GM19467 (cell line): ENCODE measurements around the gene ZSCAN5A.
"Not testable (repeated sequence)": the region's sequence is repeated elsewhere in the genome, so short reads cannot be mapped to it uniquely, and the experiment has no call there.

Experiments
- ATAC-seq: cut with Tn5 transposase; IDR thresholded peaks from one replicate; pipeline ENCODE4 v1.9.1; 2021; ENCODE audit warnings: mild to moderate bottlenecking, moderate library complexity; ENCODE audit not compliant: unreplicated experiment

ZSCAN5A gene, protein sequence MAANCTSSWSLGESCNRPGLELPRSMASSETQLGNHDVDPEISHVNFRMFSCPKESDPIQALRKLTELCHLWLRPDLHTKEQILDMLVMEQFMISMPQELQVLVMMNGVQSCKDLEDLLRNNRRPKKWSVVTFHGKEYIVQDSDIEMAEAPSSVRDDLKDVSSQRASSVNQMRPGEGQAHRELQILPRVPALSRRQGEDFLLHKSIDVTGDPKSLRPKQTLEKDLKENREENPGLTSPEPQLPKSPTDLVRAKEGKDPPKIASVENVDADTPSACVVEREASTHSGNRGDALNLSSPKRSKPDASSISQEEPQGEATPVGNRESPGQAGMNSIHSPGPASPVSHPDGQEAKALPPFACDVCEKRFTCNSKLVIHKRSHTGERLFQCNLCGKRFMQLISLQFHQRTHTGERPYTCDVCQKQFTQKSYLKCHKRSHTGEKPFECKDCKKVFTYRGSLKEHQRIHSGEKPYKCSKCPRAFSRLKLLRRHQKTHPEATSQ

GRCh38 chr19:56314381-56315076 is at the start of gene ZSCAN5A:
Gene ZSCAN5A, minus strand, starts transcription at chr19:56314839. Its CDS starts 89,793 bp downstream, at chr19:56225046.
- peak; percentile 78 for ATAC-seq

- no peak for ATAC-seq
These were observed 46.2 kb upstream of the ZSCAN5A start for GRCh38 chr19:56360841-56361240.

DNA sequence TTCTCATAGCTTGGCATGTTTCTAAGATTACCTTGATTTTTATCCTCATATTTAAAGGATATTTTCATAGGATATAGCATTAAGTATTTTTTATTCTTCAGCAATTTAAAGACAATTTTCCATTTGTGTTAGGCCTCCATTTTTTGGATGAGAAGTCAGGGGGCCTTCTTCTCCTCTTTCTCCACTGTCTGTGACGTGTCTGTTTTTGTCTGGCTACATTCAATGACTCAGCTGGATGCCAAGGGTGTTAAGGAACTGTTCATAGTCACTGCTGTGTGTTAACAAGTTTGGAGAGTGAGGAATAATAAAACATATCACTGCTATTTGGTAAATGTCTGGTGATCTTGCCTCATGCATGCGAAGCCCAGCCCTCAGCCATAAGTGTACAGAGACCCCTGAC is 42.3 kb upstream of the ZSCAN5A start:
- ATAC-seq = no peak

DNA sequence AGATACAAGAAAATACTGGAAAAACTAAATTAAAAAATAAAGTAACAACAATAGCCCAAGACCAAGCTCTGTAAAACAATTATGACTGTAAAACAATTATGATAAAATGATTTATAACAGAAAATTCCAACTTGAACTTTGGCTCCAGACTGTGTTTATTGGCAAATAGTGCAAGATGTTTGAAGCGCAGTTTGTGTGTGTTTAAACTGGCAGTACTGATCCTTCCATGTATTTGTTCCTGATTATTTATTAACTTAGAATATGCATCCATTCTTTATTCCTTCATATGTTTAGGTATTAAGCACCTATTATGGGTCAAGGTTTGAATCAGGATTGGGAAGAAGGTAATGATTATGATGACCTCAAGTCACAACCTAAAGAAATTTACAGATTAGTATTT is 40.9 kb upstream of the ZSCAN5A start:
- no peak for ATAC-seq

DNA sequence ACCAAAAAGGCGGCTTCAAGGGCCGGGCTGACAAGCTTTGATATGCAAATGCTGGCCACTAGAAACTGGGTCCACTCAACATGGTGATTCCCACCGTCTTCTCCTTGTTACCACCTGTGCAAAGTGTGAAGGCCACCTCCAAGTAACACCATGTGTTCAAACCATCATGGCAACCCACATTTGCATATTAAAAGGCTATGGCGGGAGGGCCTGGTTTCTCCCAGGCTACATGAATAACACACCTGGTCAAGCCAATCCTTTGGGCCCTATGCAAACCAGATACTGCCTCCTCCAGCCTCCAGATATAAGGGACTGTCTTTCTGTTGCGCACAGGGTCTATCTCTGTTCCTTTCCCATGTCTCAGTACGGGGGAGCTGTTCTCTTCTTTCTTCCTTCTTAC is 36.6 kb upstream of the ZSCAN5A start:
- no peak for ATAC-seq

DNA sequence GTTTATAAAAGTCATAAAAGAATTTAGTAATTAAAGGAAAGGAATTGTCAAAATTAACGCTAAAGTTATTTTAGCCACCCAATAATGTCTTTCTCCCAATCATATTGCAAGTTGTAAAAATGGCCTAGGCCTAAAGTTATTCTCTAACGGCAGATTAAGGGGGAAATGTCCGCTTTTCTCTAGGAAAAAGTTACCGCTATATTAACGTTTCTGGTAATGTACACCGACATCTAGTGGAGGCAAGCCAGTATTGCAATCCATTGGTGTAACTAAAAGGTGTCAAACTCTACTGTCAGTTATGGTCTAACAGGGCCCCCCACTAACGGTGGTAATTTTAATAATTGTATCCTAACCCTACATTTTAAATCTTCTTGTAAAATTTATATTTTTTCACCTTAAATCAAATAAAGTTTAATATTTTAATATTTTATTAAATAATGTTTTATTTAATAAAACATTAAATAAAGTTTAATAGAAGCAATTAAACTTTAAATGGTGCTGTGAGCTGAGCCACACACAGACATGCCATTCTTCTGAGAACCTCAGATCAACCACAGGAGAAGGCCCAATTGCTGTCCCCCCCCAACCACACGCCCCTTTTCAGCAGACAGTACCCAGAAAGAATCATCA is 35.9 kb upstream of the ZSCAN5A start:
- ATAC-seq = no peak

DNA sequence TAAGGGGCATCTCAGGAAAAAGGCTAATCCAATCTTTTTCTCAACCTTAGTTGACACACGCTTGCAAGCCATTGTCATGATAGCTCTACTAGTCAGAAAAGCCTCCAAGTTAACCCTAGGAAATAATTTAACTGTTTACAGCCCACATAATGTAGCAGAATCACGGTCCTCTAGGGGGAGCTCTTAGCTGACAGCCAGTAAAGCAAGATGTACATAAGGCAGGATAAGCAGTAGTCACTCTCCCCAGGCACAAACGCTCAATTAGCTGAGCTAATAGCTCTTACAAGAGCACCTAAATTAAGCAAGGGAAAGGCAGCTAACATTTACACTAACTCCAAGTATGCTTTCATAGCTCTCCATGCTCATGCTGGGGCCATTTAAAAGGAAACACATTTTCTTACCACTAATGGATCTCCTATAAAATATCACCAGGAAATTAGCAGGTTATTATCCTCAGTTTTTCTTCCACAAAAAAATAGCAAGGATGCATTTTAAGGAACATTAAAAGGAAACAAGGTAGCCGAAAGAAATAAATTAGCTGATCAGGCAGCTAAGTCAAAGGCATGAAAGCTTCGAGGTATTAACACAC is 33.7 kb upstream of the ZSCAN5A start:
- no peak for ATAC-seq

DNA sequence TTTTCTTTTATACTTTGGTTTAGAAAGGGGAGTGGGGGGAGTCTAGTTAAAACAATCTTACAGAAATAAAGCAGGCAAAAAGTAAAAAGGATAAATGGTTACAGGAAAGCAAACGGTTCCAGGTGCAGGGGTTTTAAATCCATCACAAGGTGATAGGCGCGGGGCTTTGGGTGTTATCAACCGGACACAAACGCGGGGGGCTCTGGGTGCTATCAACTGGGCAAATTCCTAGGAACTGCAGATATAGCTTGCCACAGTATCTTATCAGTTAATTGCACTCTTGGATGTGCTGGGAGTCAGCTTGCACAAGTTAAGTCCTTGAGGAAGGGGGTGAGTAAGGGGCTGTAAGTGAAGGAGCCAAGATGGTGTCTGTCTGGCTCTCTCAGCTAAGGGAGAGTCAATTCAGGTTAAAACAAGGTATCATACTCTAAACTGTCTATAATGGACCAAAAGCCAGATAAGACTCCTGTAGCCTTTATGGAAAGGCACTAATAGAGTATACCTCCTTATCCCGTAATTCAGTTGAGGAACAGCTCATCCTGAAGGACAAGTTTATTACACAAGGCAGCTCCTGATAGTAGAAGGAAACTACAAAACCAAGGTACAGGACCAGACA is 32.6 kb upstream of the ZSCAN5A start:
- ATAC-seq = no peak

DNA sequence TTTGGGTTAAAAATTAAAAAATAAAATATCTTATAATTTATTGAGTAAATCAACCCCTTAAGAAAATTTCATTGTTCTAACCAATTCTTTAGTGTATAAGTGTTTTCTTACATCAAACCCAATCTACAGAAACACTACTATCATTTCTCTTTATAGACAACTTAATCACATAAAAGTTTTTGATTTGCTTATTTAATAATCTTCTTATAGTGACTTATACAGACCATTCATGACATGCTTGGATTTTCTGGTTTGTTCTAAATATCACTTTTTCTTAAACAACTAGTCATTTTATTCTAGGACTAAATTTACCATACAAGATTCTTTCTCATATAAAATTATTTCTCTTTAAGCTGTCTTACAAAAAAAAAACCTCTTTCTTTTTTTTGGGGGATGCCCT is 27.3 kb upstream of the ZSCAN5A start:
- no peak for ATAC-seq

- not testable (repeated sequence) for ATAC-seq
These were observed 24.4 kb upstream of the ZSCAN5A start for GRCh38 chr19:56339031-56339430.

DNA sequence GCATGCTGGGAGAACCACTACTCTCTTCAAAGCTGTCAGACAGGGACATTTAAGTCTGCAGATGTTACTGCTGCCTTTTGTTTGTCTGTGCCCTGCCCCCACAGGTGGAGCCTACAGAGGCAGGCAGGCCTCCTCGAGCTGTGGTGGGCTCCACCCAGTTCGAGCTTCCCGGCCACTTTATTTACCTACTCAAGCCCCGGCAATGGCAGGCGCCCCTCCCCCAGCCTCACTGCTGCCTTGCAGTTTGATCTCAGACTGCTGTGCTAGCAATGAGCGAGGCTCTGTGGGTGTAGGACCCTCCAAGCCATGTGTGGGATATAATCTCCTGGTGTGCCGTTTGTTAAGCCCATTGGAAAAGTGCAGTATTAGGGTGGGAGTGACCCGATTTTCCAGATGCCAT is 22.4 kb upstream of the ZSCAN5A start:
- not testable (repeated sequence) for ATAC-seq

- ATAC-seq = not testable (repeated sequence)
These were observed 20.7 kb upstream of the ZSCAN5A start for GRCh38 chr19:56335371-56335770.

- no peak for ATAC-seq
These were observed 18.9 kb upstream of the ZSCAN5A start for GRCh38 chr19:56333506-56333905.

- no peak for ATAC-seq
These were observed 18.1 kb upstream of the ZSCAN5A start for GRCh38 chr19:56332695-56333094.

DNA sequence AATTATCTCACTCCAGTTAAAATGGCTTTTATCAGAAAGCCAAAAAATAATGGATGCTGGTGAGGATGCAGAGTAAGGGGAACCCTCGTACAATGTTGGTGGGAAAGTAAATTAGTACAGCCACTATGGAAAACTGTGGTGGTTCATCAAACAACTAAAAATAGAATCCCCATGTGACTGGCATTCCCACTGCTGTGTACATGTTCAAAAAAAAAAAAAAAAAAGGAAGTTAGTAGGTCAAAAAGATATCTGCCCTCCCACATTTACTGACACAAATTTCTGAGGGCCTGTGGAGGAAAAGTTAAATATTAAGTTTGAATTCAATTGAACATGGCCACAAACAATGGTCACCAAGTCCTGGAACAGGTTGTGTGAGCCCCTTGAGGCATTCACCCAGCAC is 9.8 kb upstream of the ZSCAN5A start:
- no peak for ATAC-seq

GRCh38 chr19:56321989-56322440 is 7.4 kb upstream of the ZSCAN5A start:
- no peak for ATAC-seq

DNA sequence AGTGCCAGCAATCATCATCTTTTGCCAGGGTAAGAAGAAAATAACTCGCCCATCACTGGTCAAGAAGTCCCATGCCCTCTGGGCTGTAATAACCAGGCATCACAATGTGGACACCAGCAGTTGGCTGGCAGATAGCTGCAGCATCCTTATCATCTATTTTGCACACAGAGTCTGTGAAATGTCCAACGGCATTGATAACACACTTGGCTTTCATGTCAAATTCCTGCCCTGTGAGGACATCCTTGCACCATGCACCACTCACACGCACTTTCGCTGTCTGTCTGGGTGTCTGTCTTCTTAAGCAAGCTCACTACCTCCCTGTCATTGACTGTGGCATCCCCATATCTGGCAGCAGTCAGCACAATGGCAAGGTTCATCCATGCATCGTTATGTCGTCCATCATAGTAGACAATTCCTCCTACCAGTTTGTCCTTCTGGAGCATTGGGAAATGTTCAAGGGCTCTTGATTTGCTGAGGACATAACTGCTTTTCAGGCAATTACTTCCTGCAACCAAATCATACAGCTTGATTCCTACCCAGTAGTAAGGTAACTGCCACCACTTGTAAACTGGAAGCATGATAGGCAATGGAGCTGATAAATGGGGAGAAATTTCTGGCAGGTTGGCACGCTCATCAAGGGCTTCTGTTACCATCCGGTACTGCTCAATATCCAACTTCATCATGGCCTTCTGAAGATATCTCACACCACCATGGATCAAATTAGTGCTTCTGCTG is 6.8 kb upstream of the ZSCAN5A start:
- no peak for ATAC-seq

GRCh38 chr19:56319991-56320390 is 5.4 kb upstream of the ZSCAN5A start:
- no peak for ATAC-seq

DNA sequence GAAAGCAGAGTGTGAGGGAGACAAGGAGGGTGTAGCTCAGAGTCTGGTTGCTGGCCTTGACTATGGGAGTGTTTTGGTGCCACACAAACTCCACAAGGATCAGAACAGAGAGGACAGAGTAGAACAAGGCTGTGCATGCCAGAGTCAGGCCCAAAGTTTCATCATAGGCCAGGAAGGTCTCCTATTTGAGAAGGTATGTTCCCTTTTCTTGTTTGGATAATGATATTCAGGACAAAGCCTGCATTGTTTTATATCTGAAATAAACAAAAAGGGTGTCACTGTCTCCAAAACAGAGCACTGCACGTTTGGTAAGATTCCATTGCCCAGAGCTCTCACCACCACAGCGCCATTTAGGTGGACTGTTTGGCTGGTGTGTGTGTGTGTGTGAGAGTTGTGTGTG is 3.1 kb upstream of the ZSCAN5A start:
- no peak for ATAC-seq

DNA sequence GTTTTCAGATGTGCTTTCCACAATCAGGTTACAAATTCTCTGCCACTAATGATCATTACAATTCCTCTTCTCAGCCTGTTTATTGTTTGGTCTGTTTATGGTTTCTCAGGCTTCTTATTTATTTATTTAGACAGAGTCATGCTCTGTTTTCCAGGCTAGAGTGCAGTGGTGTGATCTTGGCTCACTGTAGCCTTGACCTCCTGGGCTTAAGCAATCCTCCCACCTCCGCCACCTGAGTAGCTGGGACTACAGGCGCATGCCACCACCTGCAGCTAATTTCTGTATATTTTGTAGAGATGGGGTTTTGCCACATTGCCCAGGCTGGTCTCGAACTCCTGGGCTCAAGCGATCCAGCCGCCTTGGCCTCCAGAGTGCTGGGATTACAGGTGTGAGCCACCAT is 2.1 kb upstream of the ZSCAN5A start:
- ATAC-seq = no peak
